Upper lobe of left lung (tissue), 6 donors: ENCODE results near the gene ATXN1. TPM values are rescaled to one million over a fixed set of nuclear protein-coding genes. Genes with fewer than 3 reads are reported as not detected.
A peak's percentile ranks its signal among the peaks of the same experiment; 100 is the strongest.

Experiments used
- ATAC-seq, 2 donors: fragments of 200-7000 bp; cut with Tn5 transposase; one replicate each; pipeline ENCODE4 v1.9.1; 2022; ENCODE audit warnings: mild to moderate bottlenecking in 2 of 2, moderate library complexity in 2 of 2; ENCODE audit not compliant: low FRiP score in 2 of 2
- DNase-seq, 2 donors: peaks; one replicate each; pipeline ENCODE4 v3.0.0-alpha.2; 2019 to 2020
- H3K27ac ChIP-seq, 4 donors: fragments of 200-600 bp; sonication (generic); one replicate each; pipeline ENCODE4 v1.5.1; 2016 to 2019
- H3K27me3 ChIP-seq, 4 donors: fragments of 200-600 bp; sonication (generic); one replicate each; pipeline ENCODE4 v1.5.1; 2017 to 2019
- H3K36me3 ChIP-seq, 4 donors: fragments of 200-600 bp; sonication (generic); one replicate each; pipeline ENCODE4 v1.5.1; 2016 to 2019
- H3K4me1 ChIP-seq, 4 donors: fragments of 200-600 bp; sonication (generic); one replicate each; pipeline ENCODE4 v1.5.1; 2018 to 2019
- H3K4me3 ChIP-seq, 4 donors: fragments of 200-600 bp; sonication (generic); one replicate each; pipeline ENCODE4 v1.5.1; 2017 to 2019; ENCODE audit warnings: mild to moderate bottlenecking in 2 of 4, moderate library complexity in 1 of 4
- H3K9me3 ChIP-seq, 4 donors: fragments of 200-600 bp; sonication (generic); one replicate each; pipeline ENCODE4 v1.5.1; 2018 to 2019
- CTCF ChIP-seq, 6 experiments: fragments of 450-650 bp in 4 of 6; fragments of 200-600 bp in 2 of 6; sonication (generic) in 2 of 6; IDR thresholded peaks; one replicate each; pipeline ENCODE4 v1.5.1; 2016 to 2019; ENCODE audit warnings: antibody characterized with exemption in 6 of 6
- EP300 ChIP-seq, 4 donors: sonication (generic); formaldehyde crosslinking; IDR thresholded peaks; one replicate each; pipeline ENCODE4 v1.5.1; 2017; ENCODE audit warnings: antibody characterized with exemption in 4 of 4, control low read depth in 2 of 4
- POLR2A ChIP-seq, 4 donors: fragments of 450-650 bp; IDR thresholded peaks; one replicate each; pipeline ENCODE4 v1.5.1; 2016 to 2017; ENCODE audit warnings: antibody characterized with exemption in 4 of 4, mild to moderate bottlenecking in 2 of 4
- POLR2AphosphoS5 ChIP-seq, 2 donors: sonication (generic); formaldehyde crosslinking; IDR thresholded peaks; one replicate each; pipeline ENCODE4 v1.5.1; 2017; ENCODE audit warnings: antibody characterized with exemption in 2 of 2
- WGBS, 2 donors: methylation state at CpG; one replicate each; pipeline ENCODE4 v1.1.5; 2017 to 2018; 5-methylcytosine and 5-hydroxymethylcytosine counted together
- total RNA-seq, 6 donors: library from RNA; depleted of rRNA in 4 of 6; stranded (reverse); fragments of >200 nt in 4 of 6; gene quantifications; one replicate each; pipeline versions ENCODE4 v1.1.0 to v1.2.1, GENCODE V29; 2016 to 2021
- donor health status: DM: no; HTN: no; CAD: no; lungs with moderate emphysema.
- donor health status: DM: no; HTN: yes; CAD: no; lungs with severe emphysema.

Gene ATXN1
- total RNA-seq, 6 donors from 2014 or later: 44.2 to 106 (median 71.7) TPM

- H3K4me1 ChIP-seq: no peaks in the 10 kb centered on the region
- DNase-seq (no peak), ATAC-seq (peak in 1 of 2 donors; percentile 32)
- no peaks in the 10 kb centered on the region for H3K9me3 ChIP-seq
- H3K36me3 ChIP-seq: peaks cover 4 to 19% (median 12%) of the 10 kb centered on the region in 4 donors
- WGBS, 2 donors: 78 to 79% methylated on average over 22 to 27 of the region's 27 CpGs
- TF ChIP-seq CTCF (IDR thresholded peaks at IDR 0.05) (no peak), POLR2A (IDR thresholded peaks at IDR 0.05) (no peak), POLR2AphosphoS5 (IDR thresholded peaks at IDR 0.05) (no peak), EP300 (IDR thresholded peaks at IDR 0.05) (no peak)
- no peaks in the 10 kb centered on the region for H3K27me3 ChIP-seq
- no peak overlapping the region for H3K4me3 ChIP-seq
- no peak overlapping the region for H3K27ac ChIP-seq
These were observed 458.3 kb downstream of the ATXN1 start for GRCh38 chr6:16302721-16303552.

GRCh38 chr6:16301511-16301910 lies 459.7 kb downstream of the ATXN1 start:
- no peaks in the 10 kb centered on the region for H3K27me3 ChIP-seq
- TF ChIP-seq POLR2AphosphoS5 (IDR thresholded peaks at IDR 0.05): no peak
- no peak for TF ChIP-seq CTCF (IDR thresholded peaks at IDR 0.05)
- TF ChIP-seq EP300 (IDR thresholded peaks at IDR 0.05): no peak
- no peak for TF ChIP-seq POLR2A (IDR thresholded peaks at IDR 0.05)
- H3K36me3 ChIP-seq: peaks cover 4 to 19% (median 11%) of the 10 kb centered on the region in 4 donors
- H3K27ac ChIP-seq: no peak overlapping the region
- DNase-seq (no peak), ATAC-seq (no peak)
- H3K9me3 ChIP-seq: no peaks in the 10 kb centered on the region
- H3K4me1 ChIP-seq: no peaks in the 10 kb centered on the region
- 87 to 92% methylated on average over 7 of the region's 7 CpGs for WGBS, 2 donors
- H3K4me3 ChIP-seq: no peak overlapping the region

DNA sequence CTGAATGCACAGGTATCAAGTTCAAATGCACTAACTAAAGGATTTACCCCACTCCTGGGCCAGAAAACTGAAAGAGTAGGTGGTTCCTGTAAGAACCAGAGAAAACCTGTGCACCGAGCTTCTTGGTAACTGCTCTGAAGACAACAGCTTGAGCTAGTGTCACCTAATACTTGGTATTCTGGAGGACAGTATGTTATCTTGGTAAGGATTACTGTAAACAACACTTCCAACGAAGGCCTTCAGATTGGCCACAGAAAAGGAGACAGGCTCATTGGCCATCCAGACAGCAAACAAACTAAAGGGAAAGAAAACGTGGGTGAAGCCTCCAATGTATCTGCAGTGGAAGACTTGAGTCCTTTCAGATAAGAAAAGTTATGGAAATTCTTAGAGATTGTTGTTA lies 461.4 kb downstream of the ATXN1 start:
- Histone ChIP-seq H3K4me1 (no peaks in the 10 kb centered on the region), H3K9me3 (no peaks in the 10 kb centered on the region), H3K27ac (no peak overlapping the region), H3K36me3 (peaks cover 0 to 12% (median 3%) of the 10 kb centered on the region in 4 donors), H3K27me3 (no peaks in the 10 kb centered on the region), H3K4me3 (no peak overlapping the region)
- DNase-seq (no peak), ATAC-seq (no peak)
- TF ChIP-seq POLR2AphosphoS5 (IDR thresholded peaks at IDR 0.05) (no peak), CTCF (IDR thresholded peaks at IDR 0.05) (no peak), POLR2A (IDR thresholded peaks at IDR 0.05) (no peak), EP300 (IDR thresholded peaks at IDR 0.05) (no peak)
- 88 to 89% methylated on average over 3 of the region's 3 CpGs for WGBS, 2 donors

DNA sequence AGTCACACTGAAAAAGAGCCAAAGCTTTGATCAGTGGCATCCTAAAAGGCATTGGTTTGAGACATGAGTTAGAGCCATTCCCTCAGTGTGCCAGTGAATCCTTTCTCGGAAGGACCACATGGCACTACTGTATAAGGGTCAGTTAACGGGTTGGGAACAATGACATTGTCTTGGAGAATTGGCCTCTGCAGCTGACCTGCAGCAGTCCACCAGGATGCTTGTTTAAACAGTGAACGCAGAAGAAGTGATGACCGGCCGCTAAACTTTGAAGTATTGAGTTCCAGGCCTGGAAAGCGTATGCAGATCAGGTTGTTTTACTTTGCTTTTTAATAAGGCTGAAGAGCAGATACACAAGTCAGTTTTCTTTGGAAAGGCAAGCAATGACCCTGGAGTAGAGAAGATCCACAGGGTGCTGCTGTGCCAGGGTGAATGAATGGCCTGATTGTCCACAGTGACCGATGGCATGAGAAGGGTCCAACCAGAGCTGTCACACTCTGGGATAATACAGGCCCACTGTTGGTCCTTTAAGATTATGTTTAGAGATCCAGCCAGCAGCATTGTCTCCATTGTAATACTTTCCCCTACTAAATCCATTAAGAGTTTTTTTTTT lies 465.1 kb downstream of the ATXN1 start:
- no peak for DNase-seq
- no peaks in the 10 kb centered on the region for H3K9me3 ChIP-seq
- no peak for ATAC-seq
- H3K36me3 ChIP-seq: peaks cover 0 to 3% (median 0%) of the 10 kb centered on the region in 4 donors
- no peak overlapping the region for H3K27ac ChIP-seq
- H3K27me3 ChIP-seq: no peaks in the 10 kb centered on the region
- no peak overlapping the region for H3K4me3 ChIP-seq
- WGBS, 2 donors: 96% methylated on average over 7 of the region's 7 CpGs
- H3K4me1 ChIP-seq: no peaks in the 10 kb centered on the region
- TF ChIP-seq POLR2AphosphoS5 (IDR thresholded peaks at IDR 0.05) (no peak), CTCF (IDR thresholded peaks at IDR 0.05) (no peak), POLR2A (IDR thresholded peaks at IDR 0.05) (no peak), EP300 (IDR thresholded peaks at IDR 0.05) (no peak)
